ENCODE measurements around the gene MSRB1.
A peak's percentile ranks its signal among the peaks of the same experiment; 100 is the strongest.
"Not testable (repeated sequence)": the region's sequence is repeated elsewhere in the genome, so short reads cannot be mapped to it uniquely, and the experiment has no call there.

MSRB1 gene

DNA sequence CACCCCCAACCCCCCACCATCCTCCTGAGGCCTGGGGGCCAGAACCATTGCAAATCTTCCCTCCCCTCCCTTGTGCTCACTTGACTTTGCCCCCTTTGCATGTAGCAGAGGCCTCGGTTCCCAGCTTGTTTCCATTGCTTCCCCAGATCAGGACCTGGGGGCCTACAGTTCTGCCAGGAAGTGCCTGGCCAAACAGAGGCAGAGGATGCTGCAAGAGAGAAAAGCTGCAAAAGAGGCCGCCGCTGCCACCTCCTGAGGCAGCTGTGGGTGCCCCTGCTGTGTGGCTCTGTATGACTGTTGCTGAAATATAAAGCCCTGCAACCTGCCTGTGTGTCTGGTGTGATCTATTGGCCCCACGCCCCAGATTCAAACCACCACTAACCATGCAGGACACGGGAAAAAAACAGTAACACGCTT, 18.7 kb upstream of the MSRB1 start:
- TF ChIP-seq, protein P1, sequence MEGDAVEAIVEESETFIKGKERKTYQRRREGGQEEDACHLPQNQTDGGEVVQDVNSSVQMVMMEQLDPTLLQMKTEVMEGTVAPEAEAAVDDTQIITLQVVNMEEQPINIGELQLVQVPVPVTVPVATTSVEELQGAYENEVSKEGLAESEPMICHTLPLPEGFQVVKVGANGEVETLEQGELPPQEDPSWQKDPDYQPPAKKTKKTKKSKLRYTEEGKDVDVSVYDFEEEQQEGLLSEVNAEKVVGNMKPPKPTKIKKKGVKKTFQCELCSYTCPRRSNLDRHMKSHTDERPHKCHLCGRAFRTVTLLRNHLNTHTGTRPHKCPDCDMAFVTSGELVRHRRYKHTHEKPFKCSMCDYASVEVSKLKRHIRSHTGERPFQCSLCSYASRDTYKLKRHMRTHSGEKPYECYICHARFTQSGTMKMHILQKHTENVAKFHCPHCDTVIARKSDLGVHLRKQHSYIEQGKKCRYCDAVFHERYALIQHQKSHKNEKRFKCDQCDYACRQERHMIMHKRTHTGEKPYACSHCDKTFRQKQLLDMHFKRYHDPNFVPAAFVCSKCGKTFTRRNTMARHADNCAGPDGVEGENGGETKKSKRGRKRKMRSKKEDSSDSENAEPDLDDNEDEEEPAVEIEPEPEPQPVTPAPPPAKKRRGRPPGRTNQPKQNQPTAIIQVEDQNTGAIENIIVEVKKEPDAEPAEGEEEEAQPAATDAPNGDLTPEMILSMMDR (IDR thresholded peaks at IDR 0.05; ENCODE audit: extremely low read depth, missing control alignments) = no peak
- DNase-seq (ENCODE audit: low spot score) = no peak

DNA sequence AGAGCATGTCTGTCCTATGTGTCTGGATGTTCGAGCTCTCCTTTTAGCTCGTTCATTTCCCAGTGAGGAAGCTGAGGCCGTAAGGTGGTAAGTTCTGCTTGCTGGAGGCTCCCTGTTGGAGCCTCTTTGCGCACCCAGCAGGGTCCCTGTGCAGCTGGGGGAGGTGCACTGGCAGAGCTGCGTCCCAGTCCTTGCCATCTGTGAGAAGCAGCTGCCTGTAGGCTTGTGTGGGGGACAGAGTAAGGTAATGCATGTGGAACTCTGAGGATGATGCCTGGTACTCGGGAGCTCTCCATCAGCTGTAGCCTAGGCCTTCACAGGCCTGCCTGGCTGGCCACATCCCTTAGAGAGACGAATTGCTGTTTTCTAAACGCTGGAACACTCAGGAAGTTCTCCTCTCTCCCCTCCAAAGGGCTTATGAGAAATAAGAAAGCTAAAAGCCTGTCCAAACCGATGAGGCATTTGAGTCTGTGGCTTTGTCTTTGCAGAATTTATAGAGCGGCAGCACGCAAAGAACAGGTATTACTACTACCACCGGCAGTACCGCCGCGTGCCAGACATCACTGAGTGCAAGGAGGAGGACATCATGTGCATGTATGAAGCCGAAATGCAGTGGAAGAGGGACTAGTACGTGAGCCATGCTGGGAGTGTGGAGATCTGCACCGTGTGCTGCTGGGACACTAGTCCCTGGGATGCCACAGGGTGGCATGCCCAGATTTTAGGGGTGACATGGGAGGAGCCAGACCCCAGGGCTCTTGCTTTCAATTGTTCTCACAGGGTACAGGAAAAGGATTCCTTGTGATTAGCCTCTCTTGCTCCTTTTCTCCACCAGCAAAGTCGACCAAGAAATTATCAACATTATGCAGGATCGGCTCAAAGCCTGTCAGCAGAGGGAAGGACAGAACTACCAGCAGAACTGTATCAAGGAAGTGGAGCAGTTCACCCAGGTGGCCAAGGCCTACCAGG, 17.9 kb upstream of the MSRB1 start:
- DNase-seq (ENCODE audit: low spot score) = no peak
- TF ChIP-seq, protein P1 (IDR thresholded peaks at IDR 0.05; ENCODE audit: extremely low read depth, missing control alignments) = no peak

DNA sequence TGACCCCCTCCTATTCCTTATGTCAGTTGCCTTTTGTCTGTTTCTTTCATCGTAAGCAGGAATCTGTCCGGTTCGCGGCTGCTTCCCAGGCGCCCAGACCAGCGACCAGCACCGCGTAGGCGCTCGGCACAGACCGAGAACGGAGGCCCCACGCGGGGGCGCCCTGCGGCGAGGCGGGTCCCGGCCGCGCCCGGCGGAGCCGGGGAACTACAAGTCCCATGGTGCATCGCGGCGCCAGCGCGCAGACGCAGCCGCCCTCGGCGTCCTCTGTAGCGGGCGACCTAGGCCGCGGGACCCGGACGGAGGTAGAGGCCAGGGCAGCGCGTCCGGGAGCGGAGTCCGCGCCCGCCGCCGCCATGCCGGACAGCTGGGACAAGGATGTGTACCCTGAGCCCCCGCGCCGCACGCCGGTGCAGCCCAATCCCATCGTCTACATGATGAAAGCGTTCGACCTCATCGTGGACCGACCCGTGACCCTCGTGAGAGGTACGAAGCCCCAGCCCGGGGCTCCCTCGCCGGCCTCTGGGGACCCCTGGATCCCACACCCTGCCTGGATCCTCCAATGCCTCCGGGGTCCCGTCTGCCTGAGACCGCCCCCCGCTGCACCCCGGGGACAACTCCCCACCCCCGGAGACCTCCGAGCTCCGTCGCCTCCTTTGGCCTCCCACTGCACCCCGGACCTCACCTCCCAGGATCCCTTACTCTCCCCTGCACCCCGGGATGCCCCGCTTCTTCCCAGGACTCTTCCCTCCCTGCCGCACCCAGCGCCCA, 16.5 kb upstream of the MSRB1 start, which contains the start of gene NDUFB10:
TSS of gene NDUFB10 (plus strand) at position 270 of the 771 bp plus-strand sequence. CDS start at position 357, 87 bp downstream.
- DNase-seq (ENCODE audit: low spot score) = peak; percentile 96
- TF ChIP-seq, protein P1 (IDR thresholded peaks at IDR 0.05; ENCODE audit: extremely low read depth, missing control alignments) = peak; percentile 85

DNA sequence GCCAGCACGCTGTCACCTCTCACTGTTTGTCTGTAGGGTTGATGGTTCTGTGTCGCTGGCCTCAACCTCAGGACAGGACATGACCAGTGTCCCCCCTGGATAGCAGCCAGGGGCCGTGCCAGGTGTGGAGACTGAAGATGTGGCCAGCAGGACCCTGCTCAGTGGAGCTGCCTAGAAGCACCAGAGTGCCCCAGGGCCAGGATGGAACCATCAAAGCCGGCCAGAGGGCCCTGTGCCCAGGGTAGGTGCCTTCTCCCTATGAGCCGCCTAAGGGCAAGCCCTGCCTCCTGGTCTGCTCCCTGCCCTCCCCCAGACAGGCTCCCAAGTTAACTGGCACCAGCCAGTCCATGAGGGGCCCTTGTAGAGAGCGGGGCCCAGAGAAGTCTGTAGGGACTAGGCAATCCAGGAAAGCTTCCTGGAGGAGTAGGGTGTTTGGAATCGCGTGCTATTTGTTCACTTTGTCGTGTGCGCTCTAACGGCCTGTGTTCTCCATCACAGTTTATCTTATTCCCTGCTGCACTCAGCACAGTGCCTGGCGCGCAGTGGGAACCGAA, 15.8 kb upstream of the MSRB1 start:
- no peak for DNase-seq (ENCODE audit: low spot score)
- TF ChIP-seq, protein P1 (IDR thresholded peaks at IDR 0.05; ENCODE audit: extremely low read depth, missing control alignments) = no peak

DNA sequence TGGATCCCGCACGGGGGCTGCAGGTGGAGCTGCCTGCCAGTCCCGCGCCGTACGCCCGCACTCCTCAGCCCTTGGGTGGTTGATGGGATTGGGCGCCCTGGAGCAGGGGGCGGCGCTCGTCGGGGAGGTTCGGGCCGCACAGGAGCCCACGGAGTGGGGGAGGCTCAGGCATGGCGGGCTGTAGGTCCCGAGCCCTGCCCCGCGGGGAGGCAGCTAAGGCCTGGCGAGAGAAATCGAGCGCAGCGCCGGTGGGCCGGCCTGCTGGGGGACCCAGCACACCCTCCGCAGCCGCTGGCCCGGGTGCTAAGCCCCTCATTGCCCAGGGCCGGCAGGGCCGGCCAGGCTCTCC, 15.1 kb upstream of the MSRB1 start:
- DNase-seq (ENCODE audit: low spot score) = not testable (repeated sequence)

DNA sequence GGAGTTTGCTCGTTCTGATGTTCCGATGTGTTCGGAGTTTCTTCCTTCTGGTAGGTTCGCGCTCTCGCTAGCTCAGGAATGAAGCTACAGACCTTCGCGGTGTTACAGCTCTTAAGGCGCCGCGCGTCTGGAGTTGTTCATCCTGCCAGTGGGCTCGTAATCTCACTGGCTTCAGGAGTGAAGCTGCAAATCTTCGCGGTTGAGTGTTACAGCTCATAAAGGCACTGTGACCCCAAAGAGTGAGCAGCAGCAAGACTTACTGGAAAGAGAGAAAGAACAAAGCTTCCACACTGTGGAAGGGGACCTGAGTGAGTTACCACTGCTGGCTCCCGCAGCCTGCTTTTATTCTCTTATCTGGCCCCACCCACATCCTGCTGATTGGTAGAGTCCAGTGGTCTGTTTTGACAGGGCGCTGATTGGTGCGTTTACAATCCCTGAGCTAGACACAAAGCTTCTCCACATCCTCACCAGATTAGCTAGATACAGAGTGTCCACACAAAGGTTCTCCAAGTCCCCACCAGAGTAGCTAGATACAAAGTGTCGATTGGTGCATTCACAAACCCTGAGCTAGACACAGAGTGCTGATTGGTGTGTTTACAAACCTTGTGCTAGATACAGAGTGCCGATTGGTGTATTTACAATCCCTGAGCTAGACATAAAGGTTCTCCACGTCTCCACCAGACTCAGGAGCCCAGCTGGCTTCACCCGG, 14.6 kb upstream of the MSRB1 start:
- DNase-seq (ENCODE audit: low spot score) = not testable (repeated sequence)

DNA sequence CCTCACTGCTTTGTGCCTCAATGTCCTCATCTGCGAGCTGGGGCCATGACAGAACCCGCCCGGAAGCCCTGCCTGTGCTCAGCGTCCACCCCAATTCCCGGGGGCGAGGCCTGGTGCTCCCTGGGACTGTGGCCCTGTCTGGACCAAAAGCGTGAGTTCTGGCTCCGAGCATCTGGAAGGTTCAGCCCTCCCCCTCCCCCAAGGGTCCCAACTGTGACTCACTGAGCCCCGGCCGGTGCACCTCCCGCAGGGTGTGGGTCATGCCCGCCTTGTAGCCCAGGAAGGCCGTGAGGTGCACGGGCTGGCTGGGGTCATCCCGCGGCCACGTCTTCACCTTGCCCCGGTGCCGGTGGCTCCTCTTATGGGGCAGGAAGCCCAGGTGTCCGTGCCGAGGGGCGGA, 10.7 kb upstream of the MSRB1 start:
- DNase-seq (ENCODE audit: low spot score) = no peak
- TF ChIP-seq, protein P1 (IDR thresholded peaks at IDR 0.05; ENCODE audit: extremely low read depth, missing control alignments) = no peak

Measured in GM20000 (cell line).